WTC11 (cell line): Measurements from ENCODE around the gene LRP4.

Experiments used
- CTCF ChIP-seq: fragments of 200-600 bp; IDR thresholded peaks from 2 replicates; pipeline ENCODE4 v1.8.0; 2022; ENCODE audit warnings: antibody characterized with exemption
- ELF4 ChIP-seq: sonication (generic); formaldehyde crosslinking; IDR thresholded peaks from 2 replicates; pipeline ENCODE4 v1.8.1; 2022; ENCODE audit warnings: low read depth, mild to moderate bottlenecking, moderate library complexity, missing genetic modification reagents
- RELA ChIP-seq: sonication (generic); formaldehyde crosslinking; IDR thresholded peaks from 2 replicates; pipeline ENCODE4 v1.8.1; 2022; ENCODE audit warnings: missing genetic modification reagents, mild to moderate bottlenecking, borderline replicate concordance
- ZNF263 ChIP-seq: sonication (generic); formaldehyde crosslinking; IDR thresholded peaks from 2 replicates; pipeline ENCODE4 v1.8.1; 2022; ENCODE audit warnings: low read depth, mild to moderate bottlenecking, moderate library complexity, missing genetic modification reagents

- no peak for TF ChIP-seq CTCF
- no peak for TF ChIP-seq ZNF263 (CRISPR knock-in tag)
- TF ChIP-seq RELA (CRISPR knock-in tag), result no peak
- no peak for TF ChIP-seq ELF4 (CRISPR knock-in tag)
Measured at GRCh38 chr11:46808799-46809431, 109.4 kb downstream of the LRP4 start.
